Hippocampal formation (tissue), 2 donors: ENCODE results near the gene ACBD3.

Source experiments
- DNase-seq, 2 donors: peaks; one replicate each; lab custom pipeline; 2025; lab: John Stamatoyannopoulos, UW

The ACBD3 gene

GRCh38 chr1:226134170-226135058 lies 52.1 kb downstream of the ACBD3 start:
- no peak for DNase-seq

GRCh38 chr1:226133504-226134123 lies 52.9 kb downstream of the ACBD3 start:
- no peak for DNase-seq

DNA sequence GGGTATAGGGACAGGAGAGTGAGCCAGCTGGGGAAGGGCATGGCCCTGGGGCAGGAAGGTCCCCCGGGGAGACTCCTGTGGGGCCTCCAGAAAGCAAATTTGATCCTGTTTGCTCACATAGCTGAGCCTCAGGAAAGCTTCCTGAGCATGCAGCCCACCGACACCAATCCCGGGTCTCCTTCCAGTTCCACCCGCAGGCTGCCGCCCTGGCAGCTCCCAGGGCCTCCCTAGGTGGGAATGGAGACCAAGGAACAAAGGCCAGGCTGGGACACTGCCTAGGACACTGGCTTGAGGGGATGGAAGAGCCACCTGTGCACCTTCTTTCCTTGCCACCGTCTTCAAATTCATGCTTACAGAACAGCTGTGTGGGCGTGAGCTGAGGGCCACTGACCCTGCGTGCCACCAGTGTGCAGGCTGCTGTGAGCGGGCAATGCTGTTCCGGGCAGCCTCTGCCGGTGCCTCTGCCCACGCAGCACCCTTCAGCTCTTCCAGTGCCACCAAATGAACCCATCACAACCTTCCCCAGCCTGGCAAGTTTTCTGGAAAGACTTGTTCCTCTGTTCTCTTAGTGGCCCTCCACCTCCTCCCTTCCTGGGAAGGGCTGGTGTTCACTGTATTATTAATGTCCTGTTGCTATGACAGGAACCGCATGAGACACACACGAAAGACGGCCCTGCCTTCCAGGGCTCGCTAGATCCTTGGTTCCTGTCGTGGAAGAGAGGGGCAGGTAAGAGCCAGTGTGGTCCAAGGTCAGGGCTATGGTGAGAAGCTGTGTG lies 53.6 kb downstream of the ACBD3 start:
- DNase-seq: no peak

- no peak for DNase-seq
Measured at GRCh38 chr1:226131639-226132038, 54.9 kb downstream of the ACBD3 start.

GRCh38 chr1:226129230-226129629 lies 57.3 kb downstream of the ACBD3 start:
- no peak for DNase-seq

DNA sequence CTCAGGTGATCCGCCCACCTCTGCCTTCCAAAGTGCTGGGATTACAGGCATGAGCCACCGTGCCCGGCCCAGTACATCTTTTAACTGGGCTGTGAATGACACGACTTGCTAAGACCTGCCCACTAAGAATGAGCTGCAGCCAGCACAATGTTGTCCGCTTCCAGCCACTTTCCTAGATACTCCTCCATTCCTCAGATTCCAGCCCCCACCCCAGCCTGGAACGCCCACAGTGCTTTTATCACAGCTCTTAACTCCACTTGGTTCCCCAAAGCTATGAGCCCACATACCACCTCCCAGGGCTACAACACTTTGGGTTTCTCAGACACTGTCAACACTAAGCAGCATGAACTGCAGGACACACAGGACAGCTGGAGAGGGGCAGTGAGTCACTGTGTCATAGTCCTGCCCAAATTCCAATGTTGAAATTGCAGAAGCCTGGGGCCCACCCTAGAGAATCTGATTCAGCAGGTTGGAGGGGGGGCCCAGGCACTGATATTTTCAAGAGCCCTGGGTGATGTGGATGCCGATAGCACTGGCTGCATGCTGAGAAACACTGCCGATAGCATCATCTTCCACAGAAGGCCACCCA lies 58.0 kb downstream of the ACBD3 start:
- no peak for DNase-seq

DNA sequence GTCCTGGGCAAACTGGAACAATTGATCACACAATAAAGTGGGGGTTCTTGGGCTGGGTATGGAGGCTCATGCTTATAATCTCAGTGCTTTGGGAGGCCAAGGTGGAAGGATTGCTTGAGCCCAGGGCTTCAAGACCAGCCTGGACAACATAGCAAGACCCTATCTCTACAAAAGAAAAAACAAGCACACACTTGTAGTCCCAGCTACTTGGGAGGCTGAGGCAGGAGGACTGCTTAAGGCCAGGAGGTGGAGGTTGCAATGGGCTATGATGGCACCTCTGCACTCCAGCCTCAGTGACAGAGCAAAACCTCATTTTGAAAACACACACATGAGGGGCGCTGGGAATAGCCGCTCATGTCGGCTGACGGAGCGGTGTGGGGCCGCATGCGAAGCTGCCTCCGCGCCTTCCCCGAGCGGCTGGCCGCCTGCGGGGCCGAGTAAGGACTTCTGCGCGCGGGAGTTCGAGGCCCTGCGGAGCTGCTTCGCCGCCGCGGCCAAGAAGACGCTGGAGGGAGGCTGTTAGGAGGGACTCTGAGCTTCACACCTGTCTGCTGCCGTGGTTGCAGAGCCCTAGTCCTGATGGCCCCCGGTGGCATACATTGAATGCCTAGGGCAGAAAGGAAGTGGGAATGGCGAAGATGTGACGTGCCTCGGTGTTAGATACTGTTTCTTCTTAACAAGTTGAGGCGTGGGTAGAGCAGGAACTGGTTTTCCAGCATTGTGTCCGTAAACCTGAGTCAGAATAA lies 59.5 kb downstream of the ACBD3 start:
- DNase-seq: no peak

DNA sequence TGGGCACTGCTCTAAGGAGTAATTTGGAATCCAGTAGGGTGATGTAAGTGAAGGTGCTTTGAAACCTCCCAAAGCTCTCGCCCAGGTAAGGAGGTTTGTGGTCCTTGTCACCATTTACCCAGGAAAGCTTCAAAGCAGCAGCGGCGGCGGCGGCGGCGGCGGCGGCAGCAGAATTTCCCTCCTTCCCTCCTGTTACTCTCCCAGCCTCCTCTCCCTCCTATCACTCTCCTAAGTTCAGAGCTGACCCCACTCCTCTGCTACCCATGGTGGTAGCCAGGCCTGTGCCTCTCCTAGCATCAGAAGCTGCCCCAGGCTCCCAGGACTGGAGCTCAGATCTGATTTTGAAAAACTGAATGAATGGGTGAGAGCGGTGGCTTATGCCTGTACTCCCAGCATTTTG lies 60.7 kb downstream of the ACBD3 start:
- no peak for DNase-seq

DNA sequence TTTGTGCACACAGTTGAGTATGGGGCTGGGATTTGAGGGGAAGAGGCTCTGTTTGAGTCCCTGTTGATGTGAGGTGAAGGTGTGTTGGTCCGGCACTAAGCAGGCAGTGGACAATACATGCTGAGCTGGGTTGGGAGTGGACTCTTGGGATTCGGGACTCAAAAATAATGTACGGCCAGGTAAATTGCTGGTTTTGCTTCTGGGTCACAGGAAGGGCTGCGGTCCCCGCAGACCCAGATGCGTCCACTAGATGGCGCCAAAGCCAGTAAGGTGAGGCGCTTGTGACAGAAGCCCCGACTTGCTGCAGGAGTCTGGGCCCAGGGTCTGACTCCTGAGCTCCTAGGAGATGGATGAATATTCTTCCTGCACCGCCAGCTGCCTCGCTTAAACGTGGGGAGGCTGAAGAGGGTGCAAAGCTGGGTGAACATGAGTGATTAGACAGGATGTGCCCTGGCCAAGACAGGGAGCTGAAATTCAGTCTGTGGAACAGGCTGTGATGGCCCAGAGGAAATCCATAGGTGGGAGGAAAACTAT lies 61.4 kb downstream of the ACBD3 start:
- DNase-seq: peak; percentile 22 to 75

- no peak for DNase-seq
Measured at GRCh38 chr1:226123591-226124471, 62.7 kb downstream of the ACBD3 start.

- DNase-seq: no peak
Measured at GRCh38 chr1:226123212-226123560, 63.4 kb downstream of the ACBD3 start.

DNA sequence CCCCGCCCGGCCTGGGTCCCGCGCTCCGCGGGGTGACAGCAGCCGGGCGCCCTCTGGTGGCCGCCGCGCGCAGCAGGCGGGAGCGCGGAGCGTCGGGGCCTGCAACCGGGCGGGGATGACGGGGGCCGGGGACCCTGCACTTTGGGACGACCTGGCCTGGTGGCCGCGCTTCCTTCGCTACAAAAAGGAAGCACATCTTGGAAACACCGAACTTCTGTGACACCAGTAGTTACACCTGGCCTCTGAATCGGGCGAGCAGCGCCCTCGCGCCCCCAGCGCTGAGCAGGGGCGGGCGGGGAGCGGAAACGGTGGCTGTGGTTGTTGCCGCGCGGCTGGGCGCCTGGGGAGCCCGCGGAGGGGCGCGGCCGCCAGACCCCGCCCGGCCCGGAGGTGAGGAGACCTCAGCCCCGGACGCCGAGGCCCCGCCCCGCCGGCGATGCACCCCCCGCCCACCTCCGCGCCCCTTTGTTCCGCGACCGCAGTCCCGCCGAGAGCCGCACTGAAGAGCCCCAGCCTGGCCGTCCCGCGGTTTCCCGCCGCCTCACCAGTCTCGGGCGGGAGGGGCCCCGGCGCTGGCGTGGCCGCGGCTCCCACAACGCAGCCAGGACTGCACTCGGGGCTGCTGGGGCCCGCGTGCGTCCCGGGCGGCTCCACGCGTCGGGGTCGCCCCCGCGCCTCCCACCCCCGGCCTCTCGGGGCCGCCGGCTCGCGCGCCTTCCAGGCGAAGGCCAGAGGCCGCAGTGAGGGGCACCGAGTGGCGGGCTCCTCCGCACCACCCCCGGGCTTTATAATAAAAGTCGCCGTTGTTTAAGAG lies 64.7 kb downstream of the ACBD3 start:
- peak; percentile 32 to 46 for DNase-seq

GRCh38 chr1:226121049-226121586 lies 65.4 kb downstream of the ACBD3 start:
- DNase-seq: no peak

- no peak for DNase-seq
Measured at GRCh38 chr1:226120398-226120797, 66.1 kb downstream of the ACBD3 start.

GRCh38 chr1:226119169-226119568 lies 67.4 kb downstream of the ACBD3 start:
- no peak for DNase-seq

DNA sequence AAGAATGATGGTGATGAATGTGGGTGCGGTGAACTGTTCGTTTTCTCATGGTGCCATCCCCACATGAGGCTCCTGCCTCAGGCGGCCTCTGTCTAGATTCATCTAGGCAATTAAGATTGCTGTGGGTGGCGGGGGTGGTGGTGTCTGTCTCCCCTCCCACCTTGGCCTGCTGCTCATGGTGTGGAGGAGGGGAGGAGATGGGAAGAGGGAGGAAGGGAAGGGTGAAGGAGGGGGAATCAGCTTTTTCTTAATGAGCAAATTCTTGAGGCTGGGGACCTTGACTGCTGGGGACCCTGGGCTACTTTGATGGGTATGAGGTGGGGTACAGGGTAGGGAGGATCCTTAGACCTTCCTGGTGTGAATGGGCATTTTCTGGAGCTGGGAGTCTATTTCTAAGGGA lies 68.2 kb downstream of the ACBD3 start:
- DNase-seq: no peak

DNA sequence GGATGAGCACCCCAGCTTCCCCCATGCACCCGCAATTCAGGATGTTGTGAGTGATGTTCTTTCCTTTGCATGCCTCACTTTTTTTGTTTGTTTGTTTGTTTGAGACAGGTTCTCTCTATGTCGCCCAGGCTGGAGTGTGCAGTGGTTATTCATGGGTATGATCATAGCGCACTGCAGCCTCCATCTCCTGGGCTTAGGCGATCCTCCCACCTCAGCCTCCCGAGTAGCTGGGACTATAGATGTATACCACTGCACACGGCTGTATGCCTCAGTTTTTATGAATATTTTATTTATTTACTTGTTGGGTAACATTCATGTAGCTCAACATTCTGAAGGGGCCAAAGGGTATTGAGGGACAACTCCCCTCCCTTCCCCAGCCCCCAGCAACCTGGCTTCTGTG lies 69.2 kb downstream of the ACBD3 start:
- no peak for DNase-seq

- no peak for DNase-seq
Measured at GRCh38 chr1:226116673-226117072, 69.9 kb downstream of the ACBD3 start.

DNA sequence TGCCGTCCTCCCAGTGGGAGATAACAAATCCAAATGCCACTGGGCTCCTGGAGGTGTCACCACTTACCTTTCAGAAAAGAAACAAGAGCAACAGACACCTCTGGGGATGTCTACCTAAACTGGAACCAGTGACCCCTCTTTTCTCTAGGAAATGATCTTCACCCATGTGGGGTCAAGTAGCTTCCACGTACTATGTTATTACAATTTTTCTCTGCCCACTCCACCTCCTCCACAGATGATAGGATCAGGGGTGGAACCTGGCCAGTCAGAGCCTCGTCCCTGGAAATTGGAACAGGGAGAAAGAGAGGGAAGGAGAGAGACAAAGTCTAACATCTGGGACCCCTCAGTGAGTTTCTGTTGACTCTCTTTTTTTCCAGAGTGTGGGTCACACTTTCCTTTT lies 73.9 kb downstream of the ACBD3 start:
- no peak for DNase-seq
